GM19468 (cell line): ENCODE data around the gene MAP7.
"Not testable (repeated sequence)": the region's sequence is repeated elsewhere in the genome, so short reads cannot be mapped to it uniquely, and the experiment has no call there.

ENCODE experiments used
- ATAC-seq: cut with Tn5 transposase; IDR thresholded peaks from one replicate; pipeline ENCODE4 v1.9.1; 2021; ENCODE audit warnings: mild to moderate bottlenecking, moderate library complexity, moderate number of reproducible peaks; ENCODE audit not compliant: unreplicated experiment; ENCODE audit errors: extremely low read depth

MAP7 gene

DNA sequence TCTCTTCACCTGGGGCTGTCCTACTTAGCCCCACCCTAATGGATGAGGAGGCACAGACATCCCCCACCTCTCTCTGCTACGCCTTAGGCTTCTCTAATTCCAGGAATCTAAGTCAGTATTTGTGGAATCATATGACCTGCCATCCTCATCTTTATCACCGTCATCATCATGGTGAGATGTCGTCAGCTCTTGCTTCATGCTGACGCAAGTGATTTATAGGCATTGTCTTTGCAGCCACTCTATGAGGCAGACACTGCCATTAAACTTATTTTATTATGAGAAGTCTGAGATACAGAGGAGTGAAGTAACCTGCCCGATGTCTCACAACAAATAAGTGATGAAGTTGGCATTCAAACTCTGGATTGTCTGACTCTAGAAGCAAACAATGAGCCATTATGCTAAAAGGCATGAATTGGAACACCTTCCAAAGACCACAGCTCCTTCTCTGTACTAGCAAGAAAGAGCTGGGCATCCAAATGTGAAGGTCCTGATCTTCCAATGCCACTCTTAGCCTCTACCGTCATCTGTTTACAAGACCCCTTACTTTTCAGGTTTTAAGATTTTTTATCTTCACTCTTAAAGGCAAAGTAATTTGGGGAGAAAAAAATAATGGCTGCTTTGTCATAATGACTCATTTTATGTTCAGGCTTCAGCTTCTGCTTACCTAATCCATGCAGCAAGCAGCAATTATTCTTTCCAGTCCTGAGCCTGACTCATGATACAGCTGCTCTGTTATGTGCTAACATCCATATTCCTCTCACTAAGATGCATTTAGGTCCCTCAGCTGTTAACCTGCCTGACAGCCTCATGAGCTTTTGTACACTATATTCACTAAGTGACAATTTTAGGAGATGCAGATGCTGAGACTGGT, 146.9 kb downstream of the MAP7 start:
- no peak for ATAC-seq

DNA sequence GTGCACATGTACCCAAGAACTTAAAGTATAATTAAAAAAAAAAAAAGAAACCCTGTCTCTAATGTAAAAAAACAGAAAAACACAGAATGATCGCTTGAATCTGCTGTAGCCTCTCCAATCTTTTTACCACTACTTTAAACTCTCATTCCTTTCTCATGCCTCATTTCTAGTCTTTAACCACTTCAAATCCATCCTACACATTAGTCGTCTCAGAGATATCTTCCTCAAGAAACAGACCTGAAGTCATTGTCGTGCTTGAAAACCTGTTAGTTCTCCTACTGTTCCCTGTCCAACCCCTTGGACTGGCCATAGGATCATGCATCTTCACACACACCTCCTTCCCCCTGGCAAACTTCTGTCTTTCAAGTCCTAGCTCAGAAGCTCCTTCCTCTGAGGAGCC, 148.5 kb downstream of the MAP7 start:
- no peak for ATAC-seq

DNA sequence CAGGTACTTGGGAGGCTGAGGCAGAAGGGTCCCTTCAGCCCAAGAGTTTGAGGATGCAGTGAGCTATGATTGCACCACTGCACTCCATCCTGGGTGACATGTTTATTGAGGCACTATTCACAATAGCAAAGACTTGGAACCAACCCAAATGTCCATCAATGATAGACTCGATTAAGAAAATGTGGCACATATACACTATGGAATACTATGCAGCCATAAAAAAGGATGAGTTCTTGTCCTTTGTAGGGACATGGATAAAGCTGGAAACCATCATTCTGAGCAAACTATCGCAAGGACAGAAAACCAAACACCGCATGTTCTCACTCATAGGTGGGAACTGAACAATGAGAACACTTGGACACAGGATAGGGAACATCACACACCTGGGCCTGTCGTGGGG, 149.0 kb downstream of the MAP7 start:
- not testable (repeated sequence) for ATAC-seq

GRCh38 chr6:136398453-136398852, 151.8 kb downstream of the MAP7 start:
- ATAC-seq = no peak

DNA sequence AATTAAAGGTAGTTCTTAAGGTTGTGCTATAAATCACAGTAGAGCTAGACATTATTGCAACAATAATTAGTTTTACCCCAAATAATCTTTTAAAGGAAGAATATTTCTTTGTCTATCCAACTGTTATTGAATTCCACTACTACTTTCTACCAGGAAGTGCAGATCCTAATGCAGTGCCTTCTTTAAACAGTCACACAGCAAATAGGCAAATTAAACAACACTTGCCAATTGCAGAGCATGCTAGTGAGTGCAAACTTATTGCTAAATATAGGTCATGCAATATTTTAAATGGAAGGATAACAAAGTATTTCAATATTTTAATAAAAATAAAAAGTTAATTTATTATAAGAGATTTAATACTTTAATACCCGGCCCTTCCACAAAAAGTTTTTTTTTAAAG, 153.3 kb downstream of the MAP7 start:
- ATAC-seq = no peak

GRCh38 chr6:136390959-136391358, 159.3 kb downstream of the MAP7 start:
- not testable (repeated sequence) for ATAC-seq

GRCh38 chr6:136387316-136387715, 162.9 kb downstream of the MAP7 start:
- no peak for ATAC-seq

DNA sequence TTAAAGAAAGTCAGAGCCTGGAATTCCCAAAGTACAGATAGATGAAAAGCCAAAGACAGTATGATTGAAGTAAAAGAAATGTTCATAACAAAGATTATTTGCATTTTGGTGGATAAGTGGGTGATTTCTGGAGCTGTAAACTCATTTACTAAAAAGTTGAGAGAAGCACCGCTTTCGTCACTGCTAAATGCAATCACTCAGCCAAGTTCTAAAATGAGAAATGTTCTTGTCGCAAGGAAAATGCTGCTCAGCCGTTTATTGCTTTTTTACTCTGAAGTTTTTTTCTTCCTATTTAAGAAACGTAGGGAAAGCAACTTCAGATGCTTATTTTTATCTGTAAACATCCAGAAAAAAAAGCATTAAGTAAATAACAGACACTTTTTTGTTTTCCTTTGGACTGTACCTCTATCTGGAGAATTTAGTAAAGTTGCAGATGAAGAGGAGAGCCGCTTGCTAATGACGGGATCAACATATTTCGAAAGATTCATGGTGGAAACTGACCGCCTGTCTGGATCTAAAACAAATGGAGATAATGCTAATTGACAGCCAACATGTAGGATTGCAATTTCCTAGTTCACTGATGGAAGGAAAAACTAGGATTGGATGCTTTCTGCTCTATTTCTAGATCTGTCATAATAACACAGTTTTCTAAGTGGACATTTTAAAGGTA, 166.8 kb downstream of the MAP7 start:
- no peak for ATAC-seq

DNA sequence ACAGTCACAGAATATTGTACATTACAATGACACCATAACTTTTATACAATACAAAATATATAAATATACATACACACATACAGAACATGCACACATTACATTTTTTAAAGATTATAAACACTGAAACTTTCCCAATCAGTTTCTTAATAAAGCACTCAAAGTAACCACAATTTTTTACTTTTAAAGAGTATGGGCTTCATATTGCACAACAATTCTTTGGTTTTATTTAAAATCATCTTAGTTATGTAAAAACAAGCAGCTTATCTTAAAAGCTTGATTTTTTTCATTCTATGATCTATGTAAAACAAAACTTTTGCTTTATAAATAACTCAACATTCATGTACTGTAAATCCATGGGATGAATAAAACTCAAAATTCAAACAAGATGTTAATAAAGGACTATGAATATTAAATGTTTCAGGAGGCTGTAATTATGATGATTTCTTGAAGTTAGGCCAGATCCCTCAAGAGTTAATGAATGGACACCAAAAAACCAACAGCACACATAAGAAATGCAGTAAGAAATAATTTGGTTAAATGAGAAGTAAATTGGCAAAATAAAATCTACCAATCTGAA, 167.5 kb downstream of the MAP7 start:
- ATAC-seq = no peak

DNA sequence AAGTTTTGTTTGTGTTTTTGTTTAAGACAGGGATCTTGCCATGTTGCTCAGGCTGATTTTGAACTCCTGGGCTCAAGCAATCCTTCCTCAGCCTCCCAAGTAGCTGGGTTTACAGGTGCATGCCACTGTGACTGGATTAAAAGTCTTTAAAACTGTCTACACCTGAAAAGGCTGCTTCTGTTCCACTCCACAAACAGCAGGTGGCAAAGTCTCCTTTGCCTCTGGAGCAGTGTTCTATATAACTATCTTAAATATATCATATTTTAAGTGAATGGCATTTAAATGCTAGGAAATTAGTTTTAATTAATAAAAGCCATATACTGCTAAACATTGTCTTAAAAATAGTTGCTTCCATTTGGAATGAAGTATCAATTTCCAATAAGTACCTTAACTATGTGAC, 171.3 kb downstream of the MAP7 start:
- ATAC-seq = no peak

DNA sequence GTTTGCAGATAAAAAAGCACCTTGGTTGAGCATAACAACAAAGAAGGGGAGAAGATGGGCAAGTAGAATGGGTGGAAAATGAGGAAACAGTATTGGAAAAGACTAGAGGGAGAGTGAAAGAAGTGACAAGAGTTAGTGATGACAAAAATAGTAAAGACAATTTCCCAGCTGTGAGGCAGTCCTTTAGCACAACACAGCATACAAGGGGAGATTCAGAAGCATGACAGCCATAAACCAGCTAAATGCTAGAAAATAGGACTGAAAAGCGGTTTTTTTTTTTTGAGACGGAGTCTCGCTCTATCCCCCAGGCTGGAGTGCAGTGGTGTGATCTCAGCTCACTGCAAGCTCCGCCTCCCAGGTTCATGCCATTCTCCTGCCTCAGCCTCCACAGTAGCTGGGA, 174.4 kb downstream of the MAP7 start:
- not testable (repeated sequence) for ATAC-seq

DNA sequence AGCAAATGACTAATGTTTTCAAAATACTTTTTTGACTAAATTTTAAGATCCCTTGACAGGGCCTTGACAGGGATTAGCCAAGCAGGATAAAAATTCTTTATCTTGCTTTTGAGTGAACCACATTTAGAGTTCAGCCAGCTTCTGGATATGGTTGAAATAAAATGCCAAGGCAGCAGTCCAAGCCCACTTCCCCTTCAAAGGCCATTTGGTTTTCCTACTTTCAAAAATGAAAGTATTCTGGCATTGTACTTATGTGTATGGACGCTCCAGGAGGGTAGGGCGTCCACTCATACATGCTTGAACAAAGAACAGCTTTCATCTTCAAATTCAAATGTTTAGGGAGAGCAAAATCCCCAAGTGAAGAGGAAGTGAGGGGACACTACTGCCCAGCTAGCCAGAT, 178.3 kb downstream of the MAP7 start:
- no peak for ATAC-seq

DNA sequence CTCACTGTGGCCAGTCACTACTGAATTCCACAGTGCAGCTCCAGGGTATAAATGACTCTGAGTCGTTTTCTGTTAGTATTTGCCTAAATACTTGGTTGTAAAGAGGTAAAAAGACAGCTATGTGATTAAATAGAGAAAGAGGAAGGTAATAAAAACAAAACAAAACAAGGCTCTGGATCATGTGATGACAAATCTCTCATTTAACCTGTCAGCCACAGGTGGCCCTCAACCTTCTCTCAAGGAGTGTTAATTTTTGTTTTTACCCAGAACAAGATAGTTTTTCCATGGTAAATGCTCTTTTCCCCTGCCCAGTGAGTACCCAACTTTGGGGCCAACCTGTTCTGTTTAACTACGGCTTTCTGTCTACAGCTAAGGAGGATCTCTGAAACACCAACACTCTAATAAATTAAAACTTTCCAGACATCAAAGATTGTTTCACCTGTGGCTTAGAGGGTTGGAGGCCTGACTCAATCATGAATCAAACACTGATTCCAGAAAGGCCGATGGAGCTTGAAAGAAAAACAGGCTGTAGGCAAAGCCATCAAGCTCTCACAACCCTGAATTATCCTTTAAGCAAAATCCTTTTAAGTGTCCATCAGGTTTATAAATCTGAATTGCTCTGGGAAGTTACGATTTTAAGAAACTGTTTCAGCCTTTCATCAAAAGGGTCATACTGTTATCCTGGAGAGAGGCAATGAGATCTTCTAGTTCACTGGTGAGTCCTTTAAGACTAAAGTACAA, 179.1 kb downstream of the MAP7 start:
- ATAC-seq = no peak

GRCh38 chr6:136365776-136366354, 184.4 kb downstream of the MAP7 start:
- ATAC-seq = no peak

DNA sequence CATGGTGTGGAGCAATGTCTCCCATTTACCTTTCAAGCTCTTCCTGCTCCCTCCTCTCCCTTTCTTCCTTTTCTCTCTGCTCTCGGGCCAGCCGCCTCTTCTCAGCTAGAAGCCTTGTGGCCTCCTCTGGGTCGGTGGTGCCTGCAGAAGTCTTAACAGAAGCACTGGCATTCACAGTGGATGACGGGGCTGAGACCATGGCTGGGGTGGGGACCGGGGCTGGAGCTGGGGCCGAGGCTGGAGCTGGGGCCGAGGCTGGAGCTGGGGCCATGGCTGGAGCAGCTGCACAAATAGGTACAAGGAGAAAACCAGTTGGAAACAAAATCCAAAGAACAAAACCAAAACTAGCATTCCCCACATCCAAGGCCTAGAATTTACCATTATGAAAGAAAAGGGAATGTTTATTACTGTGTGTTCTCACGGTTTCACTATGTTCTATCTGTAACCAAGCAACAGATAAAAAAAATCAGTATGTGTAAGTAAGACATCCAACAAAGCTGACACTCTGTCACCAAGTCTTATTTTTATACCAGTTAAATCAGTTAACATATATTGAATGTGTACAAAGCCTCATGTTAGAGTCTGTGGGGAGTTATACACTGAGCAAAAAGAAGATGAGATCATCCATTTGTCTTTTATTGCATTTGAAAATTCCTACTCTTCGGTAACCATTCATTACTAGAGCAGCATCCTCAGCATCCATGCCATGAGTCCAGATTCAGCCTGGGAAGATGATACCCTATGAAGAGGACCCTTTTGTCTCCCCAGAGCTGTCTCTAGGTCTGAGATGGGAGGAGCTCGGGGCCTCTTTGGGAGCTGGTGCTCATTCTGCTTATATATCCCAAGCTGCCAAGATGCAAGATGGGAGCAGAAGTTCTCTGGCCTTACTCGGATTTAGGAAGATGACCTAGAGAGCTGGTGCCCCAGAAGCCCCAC, 187.5 kb downstream of the MAP7 start:
- ATAC-seq = no peak

GRCh38 chr6:136361787-136362186, 188.4 kb downstream of the MAP7 start:
- no peak for ATAC-seq

DNA sequence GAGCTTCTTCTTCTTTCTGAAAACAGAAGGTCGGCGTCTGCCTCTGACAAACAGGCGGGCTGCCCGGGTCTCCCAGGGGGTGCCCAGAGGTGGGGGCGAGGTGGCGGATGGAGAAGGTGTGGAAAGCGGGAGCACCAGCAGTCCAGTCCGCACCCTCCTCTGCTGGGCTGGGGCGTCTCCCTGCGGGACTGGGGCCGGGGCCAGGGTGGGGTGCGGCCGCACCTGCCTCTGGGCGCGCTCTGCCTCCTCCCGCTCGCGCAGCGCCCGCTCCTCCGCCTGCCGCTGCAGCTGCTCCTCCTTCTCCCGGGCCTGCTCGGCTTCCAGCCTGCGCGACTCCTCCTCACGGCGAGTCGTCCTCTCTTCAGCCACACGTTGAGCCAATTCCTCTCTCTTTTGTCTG, 189.4 kb downstream of the MAP7 start:
- ATAC-seq = no peak

GRCh38 chr6:136359851-136360250, 190.4 kb downstream of the MAP7 start:
- ATAC-seq = no peak

DNA sequence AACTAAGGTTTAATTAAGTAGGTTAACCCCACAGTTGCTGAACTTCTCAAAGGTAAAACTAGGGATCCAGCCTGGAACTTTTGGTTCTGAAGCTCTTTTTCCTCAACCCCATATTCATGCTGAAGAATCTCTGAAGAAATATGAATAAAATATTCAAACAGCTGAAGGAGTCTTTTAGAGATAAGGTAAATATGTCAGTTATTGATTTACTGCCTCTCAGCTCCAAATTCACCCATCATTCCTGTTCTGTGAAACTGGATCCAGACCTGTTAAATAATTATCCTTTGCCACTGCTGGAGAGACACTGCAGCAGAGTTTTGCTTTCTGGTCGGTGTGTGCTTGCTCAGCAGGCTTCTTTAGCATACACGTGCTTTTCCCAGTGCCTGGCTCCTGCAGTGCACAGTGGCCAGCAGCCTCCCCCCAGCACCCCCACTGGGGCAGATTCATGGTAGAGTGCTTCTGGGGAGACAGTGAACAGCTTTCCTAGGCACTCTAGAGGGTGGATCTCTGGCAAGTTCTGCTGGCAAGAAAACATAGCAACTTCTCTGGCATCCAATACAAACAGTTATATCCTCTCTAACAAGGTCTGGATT, 198.6 kb downstream of the MAP7 start:
- no peak for ATAC-seq
